Ascending aorta (tissue), 2 donors: ENCODE results near the gene RAB32. TPM values are rescaled to one million over a fixed set of nuclear protein-coding genes. Genes with fewer than 3 reads are reported as not detected.

Source experiments
- DNase-seq, 2 donors: peaks; one replicate each; pipeline ENCODE4 v3.0.0-alpha.2; 2019; ENCODE audit warnings: low spot score in 2 of 2
- H3K27ac ChIP-seq, 2 donors: fragments of 200-600 bp; sonication (generic); one replicate each; pipeline ENCODE4 v1.5.1; 2016 to 2017; ENCODE audit warnings: mild to moderate bottlenecking in 1 of 2
- H3K27me3 ChIP-seq: fragments of 200-600 bp; sonication (generic); one replicate; pipeline ENCODE4 v1.5.1; 2017
- H3K36me3 ChIP-seq, 2 donors: fragments of 200-600 bp; sonication (generic); one replicate each; pipeline ENCODE4 v1.5.1; 2016
- H3K4me1 ChIP-seq, 2 donors: fragments of 200-600 bp; sonication (generic); one replicate each; pipeline ENCODE4 v1.5.1; 2016 to 2017; ENCODE audit warnings: mild to moderate bottlenecking in 1 of 2
- H3K4me3 ChIP-seq, 2 donors: fragments of 200-600 bp; sonication (generic); one replicate each; pipeline ENCODE4 v1.5.1; 2016 to 2017; ENCODE audit warnings: mild to moderate bottlenecking in 1 of 2
- H3K9me3 ChIP-seq, 2 donors: fragments of 200-600 bp; sonication (generic); one replicate each; pipeline ENCODE4 v1.5.1; 2016
- CTCF ChIP-seq, 3 experiments: fragments of 200-600 bp in 2 of 3; fragments of 450-650 bp in 1 of 3; sonication (generic) in 2 of 3; IDR thresholded peaks; one replicate each; pipeline ENCODE4 v1.5.1; 2016 to 2019; ENCODE audit warnings: antibody characterized with exemption in 3 of 3, mild to moderate bottlenecking in 1 of 3, moderate library complexity in 1 of 3
- intact Hi-C: fragments of 100-400 bp; cut with DNase I; formaldehyde crosslinking; loops from one replicate; pipeline ENCODE4 v1.15.1; 2023
- total RNA-seq: library from RNA; depleted of rRNA; stranded (reverse); fragments of >200 nt; gene quantifications from one replicate; pipeline ENCODE4 v1.1.0, GENCODE V29; 2016

RAB32 gene
- total RNA-seq, 1 donor from 2014 or later = 89.2 TPM

GRCh38 chr6:146581968-146582367 is 38.3 kb downstream of the RAB32 start:
- Histone ChIP-seq H3K27ac (no peak overlapping the region), H3K9me3 (no peaks in the 10 kb centered on the region), H3K4me3 (no peak overlapping the region), H3K27me3 (no peaks in the 10 kb centered on the region), H3K4me1 (no peaks in the 10 kb centered on the region), H3K36me3 (no peaks in the 10 kb centered on the region)
- TF ChIP-seq CTCF (IDR thresholded peaks at IDR 0.05) = no peak
- DNase-seq = no peak
- intact Hi-C loops = no loop called here

DNA sequence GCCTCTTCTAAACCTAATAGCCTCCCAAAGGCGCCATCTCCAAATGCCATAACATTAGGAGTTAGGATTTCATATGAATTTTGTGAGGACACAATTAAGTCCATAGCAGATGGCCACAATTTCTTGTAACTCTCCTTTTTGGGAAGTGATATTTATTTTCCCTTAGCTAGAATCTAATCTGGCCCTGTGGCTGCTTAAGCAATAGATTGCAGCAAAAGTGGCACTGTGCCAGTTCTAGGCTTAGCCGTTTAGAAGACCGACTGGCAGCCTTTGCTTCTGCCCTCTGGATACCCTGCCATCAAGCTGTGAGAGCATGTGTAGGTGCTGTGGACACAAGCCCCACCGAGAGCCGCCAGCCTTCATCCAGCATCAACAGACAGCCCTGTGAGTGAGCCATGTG is 39.2 kb downstream of the RAB32 start:
- H3K4me3 ChIP-seq = no peak overlapping the region
- no peaks in the 10 kb centered on the region for H3K4me1 ChIP-seq
- no peak overlapping the region for H3K27ac ChIP-seq
- intact Hi-C loops = no loop called here
- H3K36me3 ChIP-seq = no peaks in the 10 kb centered on the region
- H3K27me3 ChIP-seq = no peaks in the 10 kb centered on the region
- no peaks in the 10 kb centered on the region for H3K9me3 ChIP-seq
- DNase-seq = peak in 1 of 2 donors; percentile 70
- TF ChIP-seq CTCF (IDR thresholded peaks at IDR 0.05) = no peak

- DNase-seq = no peak
- no peak for TF ChIP-seq CTCF (IDR thresholded peaks at IDR 0.05)
- Histone ChIP-seq H3K4me3 (no peak overlapping the region), H3K27ac (no peak overlapping the region), H3K27me3 (no peaks in the 10 kb centered on the region), H3K36me3 (no peaks in the 10 kb centered on the region), H3K4me1 (no peaks in the 10 kb centered on the region), H3K9me3 (no peaks in the 10 kb centered on the region)
- intact Hi-C loops = no loop called here
These were observed 40.3 kb downstream of the RAB32 start for GRCh38 chr6:146583966-146584365.

- intact Hi-C loops = no loop called here
- no peak for DNase-seq
- Histone ChIP-seq H3K27me3 (no peaks in the 10 kb centered on the region), H3K36me3 (no peaks in the 10 kb centered on the region), H3K9me3 (no peaks in the 10 kb centered on the region), H3K4me1 (no peaks in the 10 kb centered on the region), H3K4me3 (no peak overlapping the region), H3K27ac (no peak overlapping the region)
- TF ChIP-seq CTCF (IDR thresholded peaks at IDR 0.05) = no peak
These were observed 43.8 kb downstream of the RAB32 start for GRCh38 chr6:146587459-146587858.

DNA sequence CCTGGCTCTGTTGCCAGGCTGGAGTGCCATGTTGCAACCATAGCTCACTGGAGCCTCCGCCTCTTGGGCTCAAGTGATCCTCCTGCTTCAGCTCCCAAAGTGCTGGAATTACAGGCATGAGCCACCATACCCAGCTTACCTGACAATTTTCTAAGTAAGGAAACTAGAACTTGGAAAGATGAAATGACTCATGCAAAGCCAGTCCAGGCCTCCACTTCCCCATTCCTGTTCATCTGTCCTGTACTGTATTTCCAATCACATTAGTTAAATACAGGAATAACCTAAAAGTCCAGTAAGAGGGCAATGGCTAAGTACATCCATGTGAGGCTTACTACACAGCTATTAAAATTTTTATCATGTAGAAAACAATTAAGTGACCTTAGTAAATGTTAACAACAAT is 46.9 kb downstream of the RAB32 start:
- DNase-seq = no peak
- Histone ChIP-seq H3K36me3 (no peaks in the 10 kb centered on the region), H3K4me1 (no peaks in the 10 kb centered on the region), H3K27ac (no peak overlapping the region), H3K27me3 (no peaks in the 10 kb centered on the region), H3K4me3 (no peak overlapping the region), H3K9me3 (no peaks in the 10 kb centered on the region)
- TF ChIP-seq CTCF (IDR thresholded peaks at IDR 0.05) = no peak
- intact Hi-C loops = no loop called here

DNA sequence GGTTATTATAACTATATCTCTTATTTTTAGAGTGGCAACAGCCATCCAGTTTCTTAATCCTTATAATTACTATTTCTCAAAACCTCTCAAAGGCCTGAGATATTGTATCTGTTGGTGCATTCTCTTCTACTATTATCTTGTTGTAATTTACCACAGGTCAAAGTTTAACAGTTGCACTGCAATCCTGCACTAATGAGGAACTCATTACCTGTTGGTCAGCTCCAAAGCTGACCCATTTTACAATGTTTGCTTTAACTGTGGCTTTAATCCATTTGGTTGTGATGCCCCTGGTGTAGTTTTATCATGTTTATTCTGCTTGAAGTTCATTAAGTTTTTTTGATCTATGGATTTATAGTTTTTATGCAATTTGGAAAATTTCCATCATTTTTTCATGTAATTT is 48.8 kb downstream of the RAB32 start:
- TF ChIP-seq CTCF (IDR thresholded peaks at IDR 0.05) = no peak
- no peaks in the 10 kb centered on the region for H3K9me3 ChIP-seq
- no peaks in the 10 kb centered on the region for H3K4me1 ChIP-seq
- no peak for DNase-seq
- H3K36me3 ChIP-seq = no peaks in the 10 kb centered on the region
- intact Hi-C loops = no loop called here
- H3K27ac ChIP-seq = no peak overlapping the region
- H3K27me3 ChIP-seq = no peaks in the 10 kb centered on the region
- no peak overlapping the region for H3K4me3 ChIP-seq
